Measurements from ENCODE around the gene SLC4A3.

The SLC4A3 gene

DNA sequence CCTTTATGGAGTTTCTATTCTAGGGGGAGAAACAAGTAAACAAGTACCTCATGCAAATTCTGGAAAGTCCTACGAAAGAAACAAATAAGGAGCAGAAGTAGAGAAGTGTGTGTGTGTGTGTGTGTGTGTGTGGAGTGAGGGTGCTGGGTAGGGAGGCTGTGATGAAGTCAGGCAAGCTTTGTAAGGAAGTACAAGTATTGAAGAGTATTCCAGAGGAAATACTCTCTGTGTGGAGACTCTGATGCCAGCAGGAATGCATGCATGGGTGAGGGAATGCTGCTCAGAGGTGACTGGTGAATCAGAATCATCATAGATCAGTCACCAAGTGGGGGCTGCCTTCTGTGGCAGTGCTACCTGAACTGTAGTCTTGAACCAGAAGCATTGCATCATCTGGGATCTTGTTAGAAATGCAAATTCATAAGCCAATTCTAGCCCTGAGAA, 34.5 kb downstream of the SLC4A3 start:
- no peaks in the 10 kb centered on the region for H3K79me2 ChIP-seq (ENCODE audit: control insufficient read depth, insufficient read depth, low read length)
- no peak overlapping the region for H3K4ac ChIP-seq (ENCODE audit: low read depth, low read length)
- no peak overlapping the region for H3K4me2 ChIP-seq (ENCODE audit: low read length)
- H4K5ac ChIP-seq (ENCODE audit: low read length) = no peak overlapping the region
- H2BK5ac ChIP-seq (ENCODE audit: low read length) = peak overlapping the region; percentile 64
- no peaks in the 10 kb centered on the region for H3K27me3 ChIP-seq (ENCODE audit: insufficient read depth, low read length, poor library complexity)
- H3K79me1 ChIP-seq (ENCODE audit: low read length) = no peaks in the 10 kb centered on the region
- H3K4me1 ChIP-seq (ENCODE audit: control insufficient read depth, low read depth, low read length) = peaks cover 2% of the 10 kb centered on the region
- H4K8ac ChIP-seq (ENCODE audit: low read depth, low read length) = no peak overlapping the region
- H2AK5ac ChIP-seq (ENCODE audit: low read length) = no peak overlapping the region
- H2BK15ac ChIP-seq (replicated peaks; ENCODE audit: low read depth) = no peak overlapping the region
- peak overlapping the region; percentile 38 for H3K56ac ChIP-seq (ENCODE audit: low read length)
- H3K9ac ChIP-seq (ENCODE audit: low read length) = no peak overlapping the region
- no peak overlapping the region for H3K4me3 ChIP-seq (ENCODE audit: low read length)
- H3K27ac ChIP-seq (ENCODE audit: low read depth, low read length) = no peak overlapping the region
- H3K23ac ChIP-seq (ENCODE audit: low read length) = no peak overlapping the region
- no CpG with 5 or more reads among the region's 1 CpG for WGBS (ENCODE audit: extremely low coverage, insufficient coverage, low lambda C conversion rate)
- no peak overlapping the region for H2BK120ac ChIP-seq (ENCODE audit: low read depth, low read length)
- DNase-seq = peak; percentile 75
- no peaks in the 10 kb centered on the region for H3K36me3 ChIP-seq (ENCODE audit: control insufficient read depth, insufficient read depth, low read length)
- H3K18ac ChIP-seq (ENCODE audit: low read length) = no peak overlapping the region

GRCh38 chr2:219662566-219662965, 35.1 kb downstream of the SLC4A3 start:
- no peak overlapping the region for H2BK5ac ChIP-seq (ENCODE audit: low read length)
- H2AK5ac ChIP-seq (ENCODE audit: low read length) = no peak overlapping the region
- DNase-seq = peak; percentile 95
- no peak overlapping the region for H3K4me3 ChIP-seq (ENCODE audit: low read length)
- H3K36me3 ChIP-seq (ENCODE audit: control insufficient read depth, insufficient read depth, low read length) = no peaks in the 10 kb centered on the region
- no peak overlapping the region for H3K27ac ChIP-seq (ENCODE audit: low read depth, low read length)
- H3K18ac ChIP-seq (ENCODE audit: low read length) = no peak overlapping the region
- H3K79me2 ChIP-seq (ENCODE audit: control insufficient read depth, insufficient read depth, low read length) = no peaks in the 10 kb centered on the region
- H3K4me1 ChIP-seq (ENCODE audit: control insufficient read depth, low read depth, low read length) = peaks cover 2% of the 10 kb centered on the region
- no peak overlapping the region for H3K9ac ChIP-seq (ENCODE audit: low read length)
- H3K27me3 ChIP-seq (ENCODE audit: insufficient read depth, low read length, poor library complexity) = no peaks in the 10 kb centered on the region
- H2BK120ac ChIP-seq (ENCODE audit: low read depth, low read length) = no peak overlapping the region
- no peak overlapping the region for H2BK15ac ChIP-seq (replicated peaks; ENCODE audit: low read depth)
- no peaks in the 10 kb centered on the region for H3K79me1 ChIP-seq (ENCODE audit: low read length)
- H3K4me2 ChIP-seq (ENCODE audit: low read length) = no peak overlapping the region
- H3K4ac ChIP-seq (ENCODE audit: low read depth, low read length) = no peak overlapping the region
- H3K23ac ChIP-seq (ENCODE audit: low read length) = no peak overlapping the region
- no peak overlapping the region for H3K56ac ChIP-seq (ENCODE audit: low read length)
- H4K8ac ChIP-seq (ENCODE audit: low read depth, low read length) = no peak overlapping the region
- H4K5ac ChIP-seq (ENCODE audit: low read length) = no peak overlapping the region

DNA sequence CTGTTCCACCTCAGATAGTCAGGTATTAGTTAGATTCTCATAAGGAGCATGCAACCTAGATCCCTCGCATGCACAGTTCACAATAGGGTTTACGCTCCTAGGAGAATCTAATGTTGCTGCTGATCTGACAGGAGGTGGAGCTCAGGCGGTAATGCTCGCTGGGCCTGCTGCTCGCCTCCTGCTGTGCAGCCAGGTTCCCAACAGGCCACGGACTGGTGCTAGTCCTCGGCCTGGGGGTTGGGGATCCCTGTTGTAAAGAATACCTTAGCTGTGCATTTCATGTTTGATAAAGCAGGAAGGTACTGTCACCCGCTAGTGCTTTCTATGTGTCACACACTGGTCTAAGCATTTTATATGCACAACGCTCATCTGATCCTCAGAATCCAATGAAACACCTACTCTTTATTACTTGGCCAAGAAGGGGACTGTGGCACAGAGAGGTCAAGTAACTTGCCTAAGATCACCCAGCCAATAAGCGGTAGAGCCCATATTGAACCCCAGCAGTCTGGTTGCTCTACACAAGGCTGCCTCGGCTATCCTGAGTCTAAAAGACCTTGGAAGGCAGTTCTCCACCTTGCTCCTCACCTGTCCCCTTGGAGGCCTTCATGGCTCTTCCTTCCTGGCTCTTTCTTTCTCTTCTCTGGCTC, 35.8 kb downstream of the SLC4A3 start:
- no peak for DNase-seq
- no peak overlapping the region for H3K27ac ChIP-seq (ENCODE audit: low read depth, low read length)

GRCh38 chr2:219664041-219664440, 36.6 kb downstream of the SLC4A3 start:
- Histone ChIP-seq H3K56ac (ENCODE audit: low read length) (no peak overlapping the region), H2BK120ac (ENCODE audit: low read depth, low read length) (no peak overlapping the region), H3K23ac (ENCODE audit: low read length) (no peak overlapping the region), H3K79me1 (ENCODE audit: low read length) (no peaks in the 10 kb centered on the region), H3K4me2 (ENCODE audit: low read length) (no peak overlapping the region), H3K4me3 (ENCODE audit: low read length) (no peak overlapping the region), H3K79me2 (ENCODE audit: control insufficient read depth, insufficient read depth, low read length) (no peaks in the 10 kb centered on the region), H3K9ac (ENCODE audit: low read length) (no peak overlapping the region), H3K36me3 (ENCODE audit: control insufficient read depth, insufficient read depth, low read length) (no peaks in the 10 kb centered on the region), H4K8ac (ENCODE audit: low read depth, low read length) (no peak overlapping the region), H2BK15ac (replicated peaks; ENCODE audit: low read depth) (no peak overlapping the region), H3K27me3 (ENCODE audit: insufficient read depth, low read length, poor library complexity) (no peaks in the 10 kb centered on the region), H3K27ac (ENCODE audit: low read depth, low read length) (no peak overlapping the region), H3K4ac (ENCODE audit: low read depth, low read length) (no peak overlapping the region), H3K4me1 (ENCODE audit: control insufficient read depth, low read depth, low read length) (peaks cover 2% of the 10 kb centered on the region), H3K18ac (ENCODE audit: low read length) (no peak overlapping the region), H2BK5ac (ENCODE audit: low read length) (no peak overlapping the region), H4K5ac (ENCODE audit: low read length) (no peak overlapping the region), H2AK5ac (ENCODE audit: low read length) (no peak overlapping the region)
- no peak for DNase-seq
- no CpG with 5 or more reads among the region's 5 CpGs for WGBS (ENCODE audit: extremely low coverage, insufficient coverage, low lambda C conversion rate)

More for the DNA sequence above, 35.8 kb downstream of the SLC4A3 start:
- H3K9ac ChIP-seq (ENCODE audit: low read length) = no peak overlapping the region
- H4K5ac ChIP-seq (ENCODE audit: low read length) = no peak overlapping the region
- H3K27me3 ChIP-seq (ENCODE audit: insufficient read depth, low read length, poor library complexity) = no peaks in the 10 kb centered on the region
- H3K18ac ChIP-seq (ENCODE audit: low read length) = no peak overlapping the region
- no peaks in the 10 kb centered on the region for H3K36me3 ChIP-seq (ENCODE audit: control insufficient read depth, insufficient read depth, low read length)
- H2BK15ac ChIP-seq (replicated peaks; ENCODE audit: low read depth) = no peak overlapping the region
- no peak overlapping the region for H2BK5ac ChIP-seq (ENCODE audit: low read length)
- H2AK5ac ChIP-seq (ENCODE audit: low read length) = no peak overlapping the region
- no peak overlapping the region for H3K23ac ChIP-seq (ENCODE audit: low read length)
- no peak overlapping the region for H3K4me3 ChIP-seq (ENCODE audit: low read length)
- no peak overlapping the region for H4K8ac ChIP-seq (ENCODE audit: low read depth, low read length)
- WGBS (ENCODE audit: extremely low coverage, insufficient coverage, low lambda C conversion rate) = no CpG with 5 or more reads among the region's 11 CpGs
- peaks cover 2% of the 10 kb centered on the region for H3K4me1 ChIP-seq (ENCODE audit: control insufficient read depth, low read depth, low read length)
- H3K4me2 ChIP-seq (ENCODE audit: low read length) = no peak overlapping the region
- H3K56ac ChIP-seq (ENCODE audit: low read length) = no peak overlapping the region
- no peaks in the 10 kb centered on the region for H3K79me1 ChIP-seq (ENCODE audit: low read length)
- H3K79me2 ChIP-seq (ENCODE audit: control insufficient read depth, insufficient read depth, low read length) = no peaks in the 10 kb centered on the region
- no peak overlapping the region for H2BK120ac ChIP-seq (ENCODE audit: low read depth, low read length)
- H3K4ac ChIP-seq (ENCODE audit: low read depth, low read length) = no peak overlapping the region

DNA sequence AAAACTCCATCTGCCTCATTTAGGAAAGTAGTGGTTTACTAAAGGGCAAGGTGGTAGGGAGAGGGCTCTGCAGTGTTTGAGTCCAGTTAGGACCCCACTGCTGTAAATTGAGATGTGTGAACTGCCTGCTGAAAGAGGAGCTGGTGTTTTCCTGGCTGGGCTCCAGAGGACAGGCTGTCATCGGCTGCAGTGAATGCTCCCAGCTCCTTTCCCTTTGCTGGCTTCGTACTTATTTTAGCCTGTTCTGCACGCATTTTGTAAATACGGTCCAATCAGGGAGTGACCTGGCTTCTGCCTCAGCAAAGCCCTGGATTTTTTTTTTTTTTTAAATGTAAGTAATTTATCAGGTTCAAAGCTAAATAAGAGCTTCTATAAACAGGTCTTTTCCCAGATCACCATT, 37.5 kb downstream of the SLC4A3 start:
- H3K27me3 ChIP-seq (ENCODE audit: insufficient read depth, low read length, poor library complexity) = no peaks in the 10 kb centered on the region
- no peak overlapping the region for H3K9ac ChIP-seq (ENCODE audit: low read length)
- H4K8ac ChIP-seq (ENCODE audit: low read depth, low read length) = no peak overlapping the region
- no CpG with 5 or more reads among the region's 4 CpGs for WGBS (ENCODE audit: extremely low coverage, insufficient coverage, low lambda C conversion rate)
- no peak overlapping the region for H3K27ac ChIP-seq (ENCODE audit: low read depth, low read length)
- no peak for DNase-seq
- no peak overlapping the region for H3K4ac ChIP-seq (ENCODE audit: low read depth, low read length)
- H3K36me3 ChIP-seq (ENCODE audit: control insufficient read depth, insufficient read depth, low read length) = no peaks in the 10 kb centered on the region
- H4K5ac ChIP-seq (ENCODE audit: low read length) = no peak overlapping the region
- no peaks in the 10 kb centered on the region for H3K79me1 ChIP-seq (ENCODE audit: low read length)
- H2AK5ac ChIP-seq (ENCODE audit: low read length) = no peak overlapping the region
- no peak overlapping the region for H3K56ac ChIP-seq (ENCODE audit: low read length)
- no peak overlapping the region for H2BK5ac ChIP-seq (ENCODE audit: low read length)
- H3K4me1 ChIP-seq (ENCODE audit: control insufficient read depth, low read depth, low read length) = peaks cover 2% of the 10 kb centered on the region
- H2BK15ac ChIP-seq (replicated peaks; ENCODE audit: low read depth) = no peak overlapping the region
- H3K79me2 ChIP-seq (ENCODE audit: control insufficient read depth, insufficient read depth, low read length) = no peaks in the 10 kb centered on the region
- H3K4me3 ChIP-seq (ENCODE audit: low read length) = no peak overlapping the region
- H2BK120ac ChIP-seq (ENCODE audit: low read depth, low read length) = no peak overlapping the region
- H3K18ac ChIP-seq (ENCODE audit: low read length) = no peak overlapping the region
- no peak overlapping the region for H3K4me2 ChIP-seq (ENCODE audit: low read length)
- H3K23ac ChIP-seq (ENCODE audit: low read length) = no peak overlapping the region

DNA sequence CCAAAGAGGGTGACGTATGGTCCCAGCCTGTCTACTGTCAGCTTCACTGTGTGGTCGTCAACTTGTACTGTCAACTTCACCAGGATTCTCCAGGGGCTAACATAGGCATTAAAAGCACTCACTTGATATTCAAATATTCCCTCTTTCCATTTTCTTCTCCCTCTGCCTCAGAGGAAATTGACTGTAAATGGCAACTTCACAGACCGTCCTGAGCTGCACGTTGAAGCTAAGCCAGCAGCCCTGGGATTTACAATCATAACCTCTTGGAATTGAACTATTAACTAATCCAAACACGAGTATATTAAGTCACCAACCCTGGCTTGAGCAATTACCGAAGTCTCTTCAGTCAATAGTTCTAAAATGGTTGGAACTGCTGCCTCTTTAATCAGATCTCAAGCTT, 38.5 kb downstream of the SLC4A3 start:
- no peak overlapping the region for H3K9ac ChIP-seq (ENCODE audit: low read length)
- H3K4me3 ChIP-seq (ENCODE audit: low read length) = no peak overlapping the region
- H3K56ac ChIP-seq (ENCODE audit: low read length) = no peak overlapping the region
- H3K27me3 ChIP-seq (ENCODE audit: insufficient read depth, low read length, poor library complexity) = no peaks in the 10 kb centered on the region
- no peak overlapping the region for H4K8ac ChIP-seq (ENCODE audit: low read depth, low read length)
- no peaks in the 10 kb centered on the region for H3K79me2 ChIP-seq (ENCODE audit: control insufficient read depth, insufficient read depth, low read length)
- peaks cover 2% of the 10 kb centered on the region for H3K4me1 ChIP-seq (ENCODE audit: control insufficient read depth, low read depth, low read length)
- WGBS (ENCODE audit: extremely low coverage, insufficient coverage, low lambda C conversion rate) = no CpG with 5 or more reads among the region's 6 CpGs
- H3K4ac ChIP-seq (ENCODE audit: low read depth, low read length) = no peak overlapping the region
- no peak overlapping the region for H2BK15ac ChIP-seq (replicated peaks; ENCODE audit: low read depth)
- no peak overlapping the region for H3K23ac ChIP-seq (ENCODE audit: low read length)
- no peak overlapping the region for H3K4me2 ChIP-seq (ENCODE audit: low read length)
- H3K36me3 ChIP-seq (ENCODE audit: control insufficient read depth, insufficient read depth, low read length) = no peaks in the 10 kb centered on the region
- no peak overlapping the region for H2BK120ac ChIP-seq (ENCODE audit: low read depth, low read length)
- no peak overlapping the region for H2AK5ac ChIP-seq (ENCODE audit: low read length)
- DNase-seq = no peak
- H3K79me1 ChIP-seq (ENCODE audit: low read length) = no peaks in the 10 kb centered on the region
- no peak overlapping the region for H4K5ac ChIP-seq (ENCODE audit: low read length)
- no peak overlapping the region for H3K18ac ChIP-seq (ENCODE audit: low read length)
- no peak overlapping the region for H3K27ac ChIP-seq (ENCODE audit: low read depth, low read length)
- no peak overlapping the region for H2BK5ac ChIP-seq (ENCODE audit: low read length)
